Astrocyte (in vitro differentiated cells and primary cell): Measurements from ENCODE around the gene HINT2.

ENCODE experiments used
- CTCF ChIP-seq: IDR thresholded peaks from 2 replicates; pipeline ENCODE4 v1.5.1; 2011; ENCODE audit warnings: low read depth, mild to moderate bottlenecking, inconsistent platforms, low read length, moderate library complexity; ENCODE audit not compliant: insufficient read depth
- EZH2 ChIP-seq: IDR thresholded peaks from 2 replicates; pipeline ENCODE4 v1.6.1; 2012; ENCODE audit warnings: mild to moderate bottlenecking, low read length, inconsistent platforms; ENCODE audit not compliant: insufficient read depth

DNA sequence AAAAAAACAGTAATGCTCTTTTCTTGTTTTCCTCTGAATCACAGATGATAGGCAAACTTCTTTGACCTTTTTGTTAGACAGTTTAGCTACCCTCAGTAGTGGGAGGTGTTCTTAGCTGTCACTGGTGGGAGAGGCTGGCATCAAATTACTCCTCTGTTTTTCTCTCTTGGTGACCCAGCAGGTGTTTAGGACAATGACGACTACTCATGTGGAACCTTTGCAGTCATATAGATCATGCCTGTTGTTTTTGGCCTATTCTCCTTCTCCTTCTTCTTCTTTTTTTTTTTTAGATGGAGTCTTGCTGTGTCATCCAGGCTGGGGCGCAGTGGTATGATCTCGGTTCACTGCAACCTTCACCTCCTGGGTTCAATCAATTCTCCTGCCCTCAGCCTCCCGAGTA is 38.8 kb downstream of the HINT2 start:
- TF ChIP-seq CTCF (no peak), EZH2 (no peak)
